Peyer's patch (tissue), 4 donors: ENCODE results near the gene PSD2. TPM values are rescaled to one million over a fixed set of nuclear protein-coding genes. Genes with fewer than 3 reads are reported as not detected.

ENCODE experiments used
- DNase-seq, 3 donors: peaks; one replicate each; pipeline ENCODE4 v3.0.0-alpha.2; 2017 to 2019
- H3K27ac ChIP-seq, 4 donors: fragments of 200-600 bp; sonication (generic); one replicate each; pipeline ENCODE4 v1.5.1; 2016 to 2019
- H3K27me3 ChIP-seq, 2 donors: fragments of 200-600 bp; sonication (generic); one replicate each; pipeline ENCODE4 v1.5.1; 2019
- H3K36me3 ChIP-seq, 3 donors: fragments of 200-600 bp; sonication (generic); one replicate each; pipeline ENCODE4 v1.5.1; 2016 to 2019
- H3K4me1 ChIP-seq, 4 donors: fragments of 200-600 bp; sonication (generic); one replicate each; pipeline ENCODE4 v1.5.1; 2016 to 2019
- H3K4me3 ChIP-seq, 4 donors: fragments of 200-600 bp; sonication (generic); 1 replicate in 3 of 4; 2 replicates in 1 of 4; pipeline ENCODE4 v1.5.1; 2016 to 2019; ENCODE audit warnings: mild to moderate bottlenecking in 1 of 4
- H3K9me3 ChIP-seq, 4 donors: fragments of 200-600 bp; sonication (generic); one replicate each; pipeline ENCODE4 v1.5.1; 2016 to 2019; ENCODE audit warnings: mild to moderate bottlenecking in 1 of 4
- POLR2A ChIP-seq, 2 donors: fragments of 450-650 bp; IDR thresholded peaks; one replicate each; pipeline ENCODE4 v1.5.1; 2017; ENCODE audit warnings: antibody characterized with exemption in 2 of 2, mild to moderate bottlenecking in 2 of 2, moderate library complexity in 2 of 2
- total RNA-seq, 4 donors: library from RNA; depleted of rRNA; stranded (reverse); fragments of >200 nt; gene quantifications; one replicate each; pipeline ENCODE4 v1.1.0, GENCODE V29; 2016
- TF ChIP-seq, protein P1 (sequence below), 6 experiments: fragments of 450-650 bp in 4 of 6; fragments of 200-600 bp in 2 of 6; sonication (generic) in 1 of 6; IDR thresholded peaks; one replicate each; pipeline ENCODE4 v1.5.1; 2017 to 2019; ENCODE audit warnings: antibody characterized with exemption in 6 of 6, mild to moderate bottlenecking in 3 of 6, moderate library complexity in 1 of 6

Gene PSD2
- total RNA-seq, 4 donors from 2014 or later = not detected

DNA sequence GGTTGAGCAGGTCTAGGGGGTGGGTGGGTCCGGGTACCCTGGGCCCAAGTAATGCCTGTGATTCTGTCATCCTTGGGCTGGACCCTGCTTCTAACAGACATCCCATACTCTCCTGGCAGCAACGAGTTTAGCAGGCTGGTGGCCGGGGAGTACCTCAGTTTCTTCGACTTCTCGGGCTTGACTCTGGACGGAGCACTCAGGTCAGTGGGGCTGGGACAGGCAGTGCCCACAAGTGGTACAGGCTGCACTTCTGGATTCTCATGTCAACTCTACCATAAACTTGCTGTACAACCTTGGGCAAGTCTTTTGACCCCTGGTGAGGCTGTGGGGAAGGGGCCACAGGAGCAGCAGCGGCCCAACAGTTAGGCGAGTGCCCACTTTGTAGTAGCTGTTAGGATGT lies 21.8 kb downstream of the PSD2 start:
- Histone ChIP-seq H3K4me1 (no peaks in the 10 kb centered on the region), H3K4me3 (no peak overlapping the region), H3K27ac (no peak overlapping the region), H3K36me3 (no peaks in the 10 kb centered on the region), H3K27me3 (no peaks in the 10 kb centered on the region), H3K9me3 (no peaks in the 10 kb centered on the region)
- TF ChIP-seq, protein P1, sequence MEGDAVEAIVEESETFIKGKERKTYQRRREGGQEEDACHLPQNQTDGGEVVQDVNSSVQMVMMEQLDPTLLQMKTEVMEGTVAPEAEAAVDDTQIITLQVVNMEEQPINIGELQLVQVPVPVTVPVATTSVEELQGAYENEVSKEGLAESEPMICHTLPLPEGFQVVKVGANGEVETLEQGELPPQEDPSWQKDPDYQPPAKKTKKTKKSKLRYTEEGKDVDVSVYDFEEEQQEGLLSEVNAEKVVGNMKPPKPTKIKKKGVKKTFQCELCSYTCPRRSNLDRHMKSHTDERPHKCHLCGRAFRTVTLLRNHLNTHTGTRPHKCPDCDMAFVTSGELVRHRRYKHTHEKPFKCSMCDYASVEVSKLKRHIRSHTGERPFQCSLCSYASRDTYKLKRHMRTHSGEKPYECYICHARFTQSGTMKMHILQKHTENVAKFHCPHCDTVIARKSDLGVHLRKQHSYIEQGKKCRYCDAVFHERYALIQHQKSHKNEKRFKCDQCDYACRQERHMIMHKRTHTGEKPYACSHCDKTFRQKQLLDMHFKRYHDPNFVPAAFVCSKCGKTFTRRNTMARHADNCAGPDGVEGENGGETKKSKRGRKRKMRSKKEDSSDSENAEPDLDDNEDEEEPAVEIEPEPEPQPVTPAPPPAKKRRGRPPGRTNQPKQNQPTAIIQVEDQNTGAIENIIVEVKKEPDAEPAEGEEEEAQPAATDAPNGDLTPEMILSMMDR (IDR thresholded peaks at IDR 0.05) = no peak
- TF ChIP-seq POLR2A (IDR thresholded peaks at IDR 0.05) = no peak
- peak in 1 of 3 donors; percentile 26 for DNase-seq

DNA sequence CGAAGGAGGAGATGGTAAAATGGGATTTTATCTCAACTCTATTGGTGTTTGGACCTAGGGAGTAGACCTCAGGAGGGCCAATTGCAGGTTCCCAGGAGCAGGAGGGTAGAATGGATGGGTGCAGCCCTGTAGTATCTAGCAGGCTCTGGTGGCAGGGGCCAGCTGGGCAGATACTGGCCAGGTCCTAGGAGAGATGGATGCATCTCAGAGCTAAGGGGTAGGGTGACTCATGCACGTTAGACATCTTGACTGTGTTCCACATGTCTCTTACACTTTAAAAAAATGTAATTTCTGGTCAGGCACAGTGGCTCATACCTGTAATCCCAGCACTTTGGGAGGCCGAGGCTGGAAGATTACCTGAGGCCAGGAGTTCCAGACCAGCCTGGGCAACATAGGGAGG lies 22.4 kb downstream of the PSD2 start:
- DNase-seq = no peak
- Histone ChIP-seq H3K9me3 (no peaks in the 10 kb centered on the region), H3K27ac (no peak overlapping the region), H3K36me3 (no peaks in the 10 kb centered on the region), H3K27me3 (no peaks in the 10 kb centered on the region), H3K4me1 (no peaks in the 10 kb centered on the region), H3K4me3 (no peak overlapping the region)
- TF ChIP-seq, protein P1 (IDR thresholded peaks at IDR 0.05) = no peak
- TF ChIP-seq POLR2A (IDR thresholded peaks at IDR 0.05) = no peak

DNA sequence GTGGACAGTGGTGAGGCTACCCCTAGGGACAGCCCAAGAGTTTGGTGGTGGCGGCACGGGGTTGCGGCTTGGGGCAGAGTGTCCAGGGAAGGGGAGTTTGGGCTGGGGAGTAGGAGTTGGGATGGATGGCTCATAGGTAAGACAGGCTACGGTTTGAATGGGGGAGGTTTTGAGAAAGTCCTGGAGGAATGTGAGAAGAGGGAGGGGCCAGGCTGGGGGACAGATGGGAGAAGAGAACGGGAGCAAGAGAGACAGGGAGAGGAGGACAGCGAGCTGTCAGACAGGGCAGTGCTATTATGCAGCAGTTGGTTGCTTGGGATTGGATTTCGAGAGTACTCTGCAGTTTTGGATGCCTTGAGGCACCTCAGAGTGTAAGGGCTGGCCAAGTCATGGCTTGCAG lies 24.5 kb downstream of the PSD2 start:
- Histone ChIP-seq H3K27me3 (no peaks in the 10 kb centered on the region), H3K9me3 (no peaks in the 10 kb centered on the region), H3K27ac (no peak overlapping the region), H3K4me3 (no peak overlapping the region), H3K4me1 (no peaks in the 10 kb centered on the region), H3K36me3 (no peaks in the 10 kb centered on the region)
- TF ChIP-seq, protein P1 (IDR thresholded peaks at IDR 0.05) = no peak
- no peak for TF ChIP-seq POLR2A (IDR thresholded peaks at IDR 0.05)
- DNase-seq = peak in 1 of 3 donors; percentile 24

DNA sequence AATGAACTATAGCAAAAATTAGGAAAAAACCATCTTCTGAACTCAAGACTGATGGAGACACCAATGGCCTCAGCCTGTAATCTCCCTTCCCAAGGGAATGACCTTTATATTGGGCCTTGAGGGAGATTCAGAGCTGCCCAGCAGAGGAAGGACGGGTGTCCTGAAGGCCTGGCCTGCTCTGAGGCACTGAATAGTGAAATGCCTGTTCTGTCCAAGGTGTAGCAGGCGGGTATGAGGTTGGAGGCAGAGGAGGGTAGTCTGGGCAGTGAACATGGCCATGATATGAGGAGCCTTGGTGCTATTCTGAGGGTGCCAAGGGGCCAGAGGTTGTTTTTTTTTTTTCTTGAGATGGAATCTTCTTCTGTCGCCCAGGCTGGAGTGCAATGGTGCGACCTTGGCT lies 25.0 kb downstream of the PSD2 start:
- Histone ChIP-seq H3K27me3 (no peaks in the 10 kb centered on the region), H3K4me1 (no peaks in the 10 kb centered on the region), H3K27ac (no peak overlapping the region), H3K4me3 (no peak overlapping the region), H3K36me3 (no peaks in the 10 kb centered on the region), H3K9me3 (no peaks in the 10 kb centered on the region)
- DNase-seq = no peak
- TF ChIP-seq, protein P1 (IDR thresholded peaks at IDR 0.05) = no peak
- TF ChIP-seq POLR2A (IDR thresholded peaks at IDR 0.05) = no peak

DNA sequence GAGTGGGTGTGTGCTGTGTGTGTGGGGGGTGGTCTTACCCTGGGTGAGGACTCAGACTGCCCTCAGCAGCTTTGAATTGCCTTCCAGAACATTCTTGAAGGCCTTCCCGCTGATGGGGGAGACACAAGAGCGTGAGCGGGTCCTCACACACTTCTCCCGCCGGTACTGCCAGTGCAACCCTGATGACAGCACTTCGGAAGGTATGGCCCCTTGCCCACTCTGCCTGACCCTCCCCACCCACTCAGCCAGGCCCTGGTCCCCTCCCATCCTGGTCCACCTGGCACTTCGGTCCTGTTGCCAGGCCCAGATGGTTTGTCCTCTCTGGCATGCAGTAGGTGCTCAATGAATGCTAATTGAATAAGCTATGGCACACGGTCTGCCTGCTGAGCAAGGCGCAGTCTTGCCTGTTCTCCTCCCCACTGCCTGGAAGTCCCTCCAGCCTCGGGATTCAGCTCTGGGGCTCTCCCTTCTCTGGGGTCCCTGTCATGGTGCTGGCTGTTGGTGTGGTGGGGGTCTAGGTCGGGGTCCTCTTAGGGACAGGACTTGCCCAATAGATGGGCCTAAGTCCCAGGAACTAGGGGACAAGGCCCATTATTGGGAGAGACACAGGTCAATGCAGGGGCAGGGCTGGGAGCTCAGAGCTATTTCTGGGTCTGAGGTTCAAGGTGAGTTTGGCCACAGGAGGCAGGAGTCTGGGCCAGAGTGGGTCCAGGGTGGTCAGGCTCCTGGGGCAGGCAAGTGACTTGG lies 26.4 kb downstream of the PSD2 start:
- H3K27me3 ChIP-seq = no peaks in the 10 kb centered on the region
- DNase-seq = peak in 1 of 3 donors; percentile 36
- H3K4me3 ChIP-seq = no peak overlapping the region
- no peaks in the 10 kb centered on the region for H3K36me3 ChIP-seq
- H3K27ac ChIP-seq = no peak overlapping the region
- TF ChIP-seq, protein P1 (IDR thresholded peaks at IDR 0.05) = no peak
- H3K4me1 ChIP-seq = no peaks in the 10 kb centered on the region
- H3K9me3 ChIP-seq = no peaks in the 10 kb centered on the region
